Measurements from ENCODE around the gene SEMA3D. TPM values are rescaled to one million over a fixed set of nuclear protein-coding genes. Genes with fewer than 3 reads are reported as not detected.

Gene SEMA3D
- polyA plus RNA-seq, result not detected

GRCh38 chr7:85186521-85187241 is at the start of gene SEMA3D:
Gene SEMA3D (minus strand): TSS chr7:85187056. CDS start chr7:85121891, 65,165 bp downstream.
- peaks cover 0 to 5% of the 10 kb centered on the region in 2 donors for H3K4me1 Mint-ChIP-seq
- peaks cover 4 to 31% (median 13%) of the 10 kb centered on the region in 6 donors for H3K9me3 Mint-ChIP-seq
- peaks cover 0 to 4% (median 0%) of the 10 kb centered on the region in 3 donors for H3K36me3 Mint-ChIP-seq
- H3K27ac Mint-ChIP-seq, result no peak within 1 kb of the TSS
- no peak for DNase-seq
- H3K27me3 Mint-ChIP-seq (ENCODE audit: low read depth in 3 of 3), result peaks cover 3 to 8% (median 5%) of the 10 kb centered on the region in 3 donors
- H3K4me3 Mint-ChIP-seq, result no peak within 1 kb of the TSS

- Mint-ChIP-seq H3K9me3 (peaks cover 0 to 58% (median 25%) of the 10 kb centered on the region in 6 donors), H3K27ac (no peak overlapping the region), H3K4me3 (no peak overlapping the region), H3K36me3 (no peaks in the 10 kb centered on the region), H3K4me1 (no peaks in the 10 kb centered on the region), H3K27me3 (ENCODE audit: low read depth in 3 of 3) (peaks cover 0 to 3% (median 0%) of the 10 kb centered on the region in 3 donors)
- DNase-seq, result no peak
Measured at GRCh38 chr7:85234730-85235129, 47.9 kb upstream of the SEMA3D start.

- no peak overlapping the region for H3K4me3 Mint-ChIP-seq
- no peak overlapping the region for H3K27ac Mint-ChIP-seq
- peaks cover 0 to 1% (median 0%) of the 10 kb centered on the region in 3 donors for H3K27me3 Mint-ChIP-seq (ENCODE audit: low read depth in 3 of 3)
- no peak for DNase-seq
- H3K9me3 Mint-ChIP-seq, result peaks cover 0 to 42% (median 23%) of the 10 kb centered on the region in 6 donors
- H3K36me3 Mint-ChIP-seq, result no peaks in the 10 kb centered on the region
- no peaks in the 10 kb centered on the region for H3K4me1 Mint-ChIP-seq
Measured at GRCh38 chr7:85232068-85232467, 45.2 kb upstream of the SEMA3D start.

DNA sequence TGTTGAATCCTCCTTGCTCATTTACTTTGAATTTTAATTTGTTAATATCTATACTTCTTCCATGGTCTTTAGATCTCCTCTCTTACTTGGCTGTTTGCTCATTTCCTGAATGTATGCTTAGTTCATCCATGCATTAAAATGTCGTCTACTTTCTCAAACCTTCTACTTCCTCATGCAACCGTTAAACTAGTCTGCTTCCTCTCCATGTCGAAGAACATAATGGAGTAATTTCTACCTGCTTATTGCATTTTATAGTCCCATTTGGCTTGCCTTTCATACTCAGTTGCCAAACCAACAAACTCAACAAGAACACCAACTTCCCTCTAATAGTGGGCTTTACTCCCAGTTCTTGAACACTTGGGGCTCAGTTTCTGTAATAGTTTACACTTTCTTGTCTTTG is 43.8 kb upstream of the SEMA3D start:
- peaks cover 2 to 47% (median 26%) of the 10 kb centered on the region in 6 donors for H3K9me3 Mint-ChIP-seq
- H3K4me1 Mint-ChIP-seq, result no peaks in the 10 kb centered on the region
- peaks cover 0 to 3% (median 0%) of the 10 kb centered on the region in 3 donors for H3K27me3 Mint-ChIP-seq (ENCODE audit: low read depth in 3 of 3)
- no peak overlapping the region for H3K4me3 Mint-ChIP-seq
- no peak overlapping the region for H3K27ac Mint-ChIP-seq
- H3K36me3 Mint-ChIP-seq, result no peaks in the 10 kb centered on the region
- no peak for DNase-seq

DNA sequence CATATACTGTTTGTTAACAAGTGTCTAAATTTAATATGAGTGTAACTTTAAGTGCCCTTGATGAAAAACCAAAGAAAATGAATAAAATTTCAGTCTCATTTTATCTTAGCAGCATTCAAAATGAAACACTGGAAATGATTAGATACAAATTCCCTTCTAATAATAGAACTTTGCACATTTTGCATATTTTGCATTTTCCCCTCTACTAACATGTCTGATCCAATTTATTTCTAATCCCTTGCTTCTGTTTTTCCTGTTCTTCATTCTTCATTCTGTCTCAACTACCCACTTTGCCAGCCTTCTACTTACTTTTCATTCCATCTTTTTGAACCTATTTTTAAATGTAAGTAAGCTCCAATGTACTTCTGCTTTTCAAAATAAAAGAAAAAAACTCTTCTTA is 42.7 kb upstream of the SEMA3D start:
- Mint-ChIP-seq H3K27me3 (ENCODE audit: low read depth in 3 of 3) (peaks cover 0 to 3% (median 0%) of the 10 kb centered on the region in 3 donors), H3K27ac (no peak overlapping the region), H3K9me3 (peaks cover 2 to 37% (median 27%) of the 10 kb centered on the region in 6 donors), H3K36me3 (no peaks in the 10 kb centered on the region), H3K4me3 (no peak overlapping the region), H3K4me1 (no peaks in the 10 kb centered on the region)
- no peak for DNase-seq

DNA sequence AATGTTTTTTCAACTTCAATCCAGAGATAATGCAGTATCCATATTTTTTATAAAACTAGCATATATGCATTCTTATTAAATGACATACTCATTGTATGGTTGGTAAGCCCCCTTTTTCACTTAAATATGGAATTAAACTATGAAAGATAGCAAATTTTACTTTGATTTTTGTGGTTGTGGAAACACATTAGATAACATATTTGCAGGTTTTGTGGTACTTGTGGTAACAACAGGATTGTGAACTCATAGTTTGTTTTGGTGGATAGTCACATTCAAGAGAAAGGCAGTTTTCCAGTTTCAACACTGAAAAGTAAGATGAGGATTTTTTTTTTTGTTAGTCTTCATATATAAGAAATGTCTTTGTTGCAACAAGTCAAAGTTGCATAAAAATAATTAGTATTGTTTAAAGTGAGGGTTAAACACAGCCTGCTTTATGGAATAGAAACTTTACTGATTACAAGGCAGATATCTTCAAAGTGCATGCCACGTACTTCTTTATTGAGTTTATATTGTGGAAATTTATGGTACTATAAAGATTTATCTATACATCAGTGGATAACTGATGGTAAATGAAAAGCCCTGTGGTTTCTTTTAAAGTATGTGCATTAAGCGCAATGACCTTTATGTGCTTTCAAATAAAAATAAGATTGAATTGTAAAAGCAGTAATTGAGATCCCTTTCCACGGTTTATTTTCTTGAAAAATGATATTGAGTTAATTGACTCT is 39.7 kb upstream of the SEMA3D start:
- DNase-seq, result no peak
- Mint-ChIP-seq H3K27me3 (ENCODE audit: low read depth in 3 of 3) (peaks cover 0 to 3% (median 0%) of the 10 kb centered on the region in 3 donors), H3K9me3 (peaks cover 2 to 31% (median 13%) of the 10 kb centered on the region in 6 donors), H3K4me1 (no peaks in the 10 kb centered on the region), H3K4me3 (no peak overlapping the region), H3K27ac (no peak overlapping the region), H3K36me3 (no peaks in the 10 kb centered on the region)

DNA sequence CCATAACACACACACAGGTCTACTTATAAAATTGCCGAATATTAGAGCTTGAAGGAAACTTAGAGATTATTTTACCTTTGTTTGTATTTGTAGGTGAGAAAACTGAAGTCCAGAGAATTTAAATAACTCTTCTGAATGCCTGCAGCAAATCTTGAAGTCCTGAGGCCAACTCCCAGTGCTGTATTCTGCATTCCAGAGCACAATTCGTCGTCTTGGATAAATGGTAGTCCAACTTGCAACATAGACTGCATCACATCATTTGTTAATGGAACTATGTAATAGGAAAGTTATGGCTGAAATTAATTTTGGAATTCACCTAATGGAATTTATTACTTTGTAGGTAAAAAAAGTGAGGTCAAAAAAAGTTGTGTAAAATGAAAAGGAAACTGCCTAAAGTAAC is 37.3 kb upstream of the SEMA3D start:
- no peak for DNase-seq
- Mint-ChIP-seq H3K27ac (no peak overlapping the region), H3K4me1 (no peaks in the 10 kb centered on the region), H3K9me3 (peaks cover 0 to 18% (median 7%) of the 10 kb centered on the region in 6 donors), H3K4me3 (no peak overlapping the region), H3K27me3 (ENCODE audit: low read depth in 3 of 3) (peaks cover 0 to 4% (median 0%) of the 10 kb centered on the region in 3 donors), H3K36me3 (no peaks in the 10 kb centered on the region)

DNA sequence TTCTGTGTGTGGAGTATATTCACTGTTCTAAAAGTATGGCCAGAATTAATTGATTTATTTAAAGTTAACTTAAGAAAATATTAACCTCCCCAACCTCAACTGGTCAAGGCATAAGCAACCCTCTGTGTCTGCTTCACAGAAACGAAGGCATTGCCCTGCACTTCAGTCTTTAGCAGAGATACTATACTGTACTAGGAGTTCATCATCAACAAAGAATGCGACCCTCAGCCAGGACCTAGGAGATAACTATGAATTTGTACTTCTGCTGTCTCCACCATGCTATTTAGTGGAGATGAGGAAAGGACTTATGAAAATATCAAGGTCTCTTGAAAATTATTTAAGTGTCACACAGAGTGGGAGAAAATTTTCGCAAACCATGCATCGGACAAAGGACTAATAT is 35.7 kb upstream of the SEMA3D start:
- H3K9me3 Mint-ChIP-seq, result peaks cover 0 to 20% (median 9%) of the 10 kb centered on the region in 6 donors
- H3K4me3 Mint-ChIP-seq, result no peak overlapping the region
- DNase-seq, result no peak
- H3K27me3 Mint-ChIP-seq (ENCODE audit: low read depth in 3 of 3), result peaks cover 0 to 4% (median 0%) of the 10 kb centered on the region in 3 donors
- no peaks in the 10 kb centered on the region for H3K4me1 Mint-ChIP-seq
- no peak overlapping the region for H3K27ac Mint-ChIP-seq
- H3K36me3 Mint-ChIP-seq, result no peaks in the 10 kb centered on the region

GRCh38 chr7:85221796-85222195 is 34.9 kb upstream of the SEMA3D start:
- Mint-ChIP-seq H3K9me3 (peaks cover 3 to 25% (median 12%) of the 10 kb centered on the region in 6 donors), H3K27ac (no peak overlapping the region), H3K4me3 (no peak overlapping the region), H3K27me3 (ENCODE audit: low read depth in 3 of 3) (peaks cover 0 to 4% (median 0%) of the 10 kb centered on the region in 3 donors), H3K36me3 (no peaks in the 10 kb centered on the region), H3K4me1 (no peaks in the 10 kb centered on the region)
- no peak for DNase-seq

DNA sequence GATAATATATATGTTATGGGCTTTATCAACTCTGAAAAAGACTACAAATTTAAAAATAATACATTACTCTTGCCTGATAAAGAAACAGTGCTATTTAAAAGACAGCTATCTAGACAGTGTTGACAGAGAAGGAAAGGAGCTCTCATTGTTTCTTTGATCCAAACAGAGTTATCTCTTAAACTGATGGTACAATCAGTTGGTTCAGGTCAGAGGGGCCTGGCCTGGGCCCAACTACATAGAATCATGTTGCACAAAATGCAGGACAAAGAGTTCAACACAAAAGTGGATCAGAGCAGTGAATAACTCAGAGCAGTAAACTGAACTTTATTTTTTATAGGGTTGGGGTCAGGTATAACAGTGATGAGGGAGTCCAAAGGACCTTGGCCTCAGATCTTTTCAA is 33.8 kb upstream of the SEMA3D start:
- no peak overlapping the region for H3K27ac Mint-ChIP-seq
- H3K4me3 Mint-ChIP-seq, result no peak overlapping the region

GRCh38 chr7:85220023-85220422 is 33.2 kb upstream of the SEMA3D start:
- H3K4me1 Mint-ChIP-seq, result no peaks in the 10 kb centered on the region
- no peak overlapping the region for H3K4me3 Mint-ChIP-seq
- H3K36me3 Mint-ChIP-seq, result no peaks in the 10 kb centered on the region
- no peak overlapping the region for H3K27ac Mint-ChIP-seq
- DNase-seq, result no peak
- peaks cover 0 to 2% (median 0%) of the 10 kb centered on the region in 3 donors for H3K27me3 Mint-ChIP-seq (ENCODE audit: low read depth in 3 of 3)
- peaks cover 1 to 19% (median 12%) of the 10 kb centered on the region in 6 donors for H3K9me3 Mint-ChIP-seq

More for the DNA sequence above, 33.8 kb upstream of the SEMA3D start:
- H3K27me3 Mint-ChIP-seq (ENCODE audit: low read depth in 3 of 3), result peaks cover 0 to 2% (median 0%) of the 10 kb centered on the region in 3 donors
- H3K9me3 Mint-ChIP-seq, result peaks cover 1 to 20% (median 12%) of the 10 kb centered on the region in 6 donors
- no peaks in the 10 kb centered on the region for H3K4me1 Mint-ChIP-seq
- H3K36me3 Mint-ChIP-seq, result no peaks in the 10 kb centered on the region
- DNase-seq, result no peak

- peaks cover 0 to 2% (median 0%) of the 10 kb centered on the region in 3 donors for H3K27me3 Mint-ChIP-seq (ENCODE audit: low read depth in 3 of 3)
- H3K4me3 Mint-ChIP-seq, result no peak overlapping the region
- H3K4me1 Mint-ChIP-seq, result no peaks in the 10 kb centered on the region
- no peaks in the 10 kb centered on the region for H3K36me3 Mint-ChIP-seq
- no peak overlapping the region for H3K27ac Mint-ChIP-seq
- no peak for DNase-seq
- H3K9me3 Mint-ChIP-seq, result peaks cover 1 to 24% (median 10%) of the 10 kb centered on the region in 6 donors
Measured at GRCh38 chr7:85217085-85217484, 30.2 kb upstream of the SEMA3D start.

GRCh38 chr7:85215098-85215497 is 28.2 kb upstream of the SEMA3D start:
- no peak overlapping the region for H3K27ac Mint-ChIP-seq
- peaks cover 0 to 23% (median 3%) of the 10 kb centered on the region in 6 donors for H3K9me3 Mint-ChIP-seq
- no peak for DNase-seq
- no peaks in the 10 kb centered on the region for H3K36me3 Mint-ChIP-seq
- H3K4me1 Mint-ChIP-seq, result no peaks in the 10 kb centered on the region
- no peak overlapping the region for H3K4me3 Mint-ChIP-seq
- no peaks in the 10 kb centered on the region for H3K27me3 Mint-ChIP-seq (ENCODE audit: low read depth in 3 of 3)

- Mint-ChIP-seq H3K36me3 (no peaks in the 10 kb centered on the region), H3K4me3 (no peak overlapping the region), H3K4me1 (no peaks in the 10 kb centered on the region), H3K27me3 (ENCODE audit: low read depth in 3 of 3) (no peaks in the 10 kb centered on the region), H3K9me3 (peaks cover 0 to 17% (median 3%) of the 10 kb centered on the region in 6 donors), H3K27ac (no peak overlapping the region)
- no peak for DNase-seq
Measured at GRCh38 chr7:85213500-85213899, 26.6 kb upstream of the SEMA3D start.

Measured in immature natural killer cell (primary cell).